ENCODE results near the gene GPC6. TPM values are rescaled to one million over a fixed set of nuclear protein-coding genes. Genes with fewer than 3 reads are reported as not detected.

GPC6 gene
- polyA plus RNA-seq, 3 donors, result 54.9 to 59.5 (median 55.3) TPM

GRCh38 chr13:93264876-93265275 is 38.3 kb downstream of the GPC6 start:
- DNase-seq, result no peak

GRCh38 chr13:93265800-93266199 is 39.2 kb downstream of the GPC6 start:
- DNase-seq, result no peak

GRCh38 chr13:93266681-93267080 is 40.1 kb downstream of the GPC6 start:
- DNase-seq, result no peak

GRCh38 chr13:93268327-93269028 is 41.9 kb downstream of the GPC6 start:
- no peak for DNase-seq

GRCh38 chr13:93270769-93271742 is 44.4 kb downstream of the GPC6 start:
- no peak for DNase-seq

GRCh38 chr13:93279982-93280381 is 53.4 kb downstream of the GPC6 start:
- DNase-seq, result no peak

- DNase-seq, result no peak
Observed at GRCh38 chr13:93280688-93281087, 54.1 kb downstream of the GPC6 start.

- DNase-seq, result no peak
Observed at GRCh38 chr13:93283255-93283654, 56.6 kb downstream of the GPC6 start.

GRCh38 chr13:93284064-93284463 is 57.5 kb downstream of the GPC6 start:
- no peak for DNase-seq

GRCh38 chr13:93286047-93286446 is 59.4 kb downstream of the GPC6 start:
- no peak for DNase-seq

GRCh38 chr13:93289053-93289452 is 62.4 kb downstream of the GPC6 start:
- DNase-seq, result no peak

- no peak for DNase-seq
Observed at GRCh38 chr13:93289842-93290241, 63.2 kb downstream of the GPC6 start.

- DNase-seq, result no peak
Observed at GRCh38 chr13:93290503-93290902, 63.9 kb downstream of the GPC6 start.

GRCh38 chr13:93292366-93292765 is 65.8 kb downstream of the GPC6 start:
- DNase-seq, result no peak

- DNase-seq, result no peak
Observed at GRCh38 chr13:93293710-93294109, 67.1 kb downstream of the GPC6 start.

GRCh38 chr13:93296584-93296983 is 70.0 kb downstream of the GPC6 start:
- DNase-seq, result no peak

GRCh38 chr13:93298713-93299112 is 72.1 kb downstream of the GPC6 start:
- DNase-seq, result no peak

GRCh38 chr13:93304134-93304533 is 77.5 kb downstream of the GPC6 start:
- no peak for DNase-seq

GRCh38 chr13:93304868-93305613 is 78.4 kb downstream of the GPC6 start:
- no peak for DNase-seq

- no peak for DNase-seq
Observed at GRCh38 chr13:93305886-93306285, 79.3 kb downstream of the GPC6 start.

- DNase-seq, result no peak
Observed at GRCh38 chr13:93307136-93307535, 80.5 kb downstream of the GPC6 start.

- no peak for DNase-seq
Observed at GRCh38 chr13:93307651-93308050, 81.0 kb downstream of the GPC6 start.

Measured in renal pelvis (tissue), 4 donors.